Femur (tissue), 1 donor: ENCODE measurements around the gene MYLIP.
"Not testable (repeated sequence)": the region's sequence is repeated elsewhere in the genome, so short reads cannot be mapped to it uniquely, and the experiment has no call there.

ENCODE experiments used
- DNase-seq: peaks from one replicate; pipeline ENCODE4 v3.0.0-alpha.2; 2017

The MYLIP gene

DNA sequence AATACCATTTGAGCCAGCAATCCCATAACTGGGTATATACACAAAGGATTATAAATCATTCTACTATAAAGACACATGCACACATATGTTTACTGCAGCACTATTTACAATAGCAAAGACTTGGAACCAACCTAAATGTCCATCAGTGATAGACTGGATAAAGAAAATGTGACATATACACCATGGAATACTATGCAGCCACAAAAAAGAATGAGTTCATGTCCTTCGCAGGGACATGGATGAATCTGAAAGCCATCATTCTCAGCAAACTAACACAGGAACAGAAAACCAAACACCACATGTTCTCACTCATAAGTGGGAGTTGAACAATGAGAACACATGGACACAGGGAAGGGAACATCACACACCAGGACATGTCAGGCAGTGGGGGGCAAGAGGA is 47.7 kb downstream of the MYLIP start:
- not testable (repeated sequence) for DNase-seq

DNA sequence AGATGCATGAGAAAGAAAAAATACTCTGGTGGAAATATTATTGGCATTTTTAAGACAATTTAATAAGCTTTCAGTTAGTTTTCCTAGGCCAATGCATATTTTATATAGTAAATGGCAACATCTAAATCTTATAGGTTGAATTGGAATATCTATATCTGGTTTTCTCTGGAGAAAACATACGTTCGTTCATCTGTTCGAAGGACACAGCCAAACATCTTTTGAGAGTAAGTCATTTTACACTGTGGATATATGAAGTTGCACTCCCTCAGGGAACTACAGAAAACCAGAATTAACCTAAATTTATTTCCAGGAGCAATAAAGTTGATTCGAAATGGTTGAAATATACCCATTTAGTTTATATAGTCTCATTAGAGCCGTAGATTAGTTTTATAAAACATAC is 49.0 kb downstream of the MYLIP start:
- no peak for DNase-seq

DNA sequence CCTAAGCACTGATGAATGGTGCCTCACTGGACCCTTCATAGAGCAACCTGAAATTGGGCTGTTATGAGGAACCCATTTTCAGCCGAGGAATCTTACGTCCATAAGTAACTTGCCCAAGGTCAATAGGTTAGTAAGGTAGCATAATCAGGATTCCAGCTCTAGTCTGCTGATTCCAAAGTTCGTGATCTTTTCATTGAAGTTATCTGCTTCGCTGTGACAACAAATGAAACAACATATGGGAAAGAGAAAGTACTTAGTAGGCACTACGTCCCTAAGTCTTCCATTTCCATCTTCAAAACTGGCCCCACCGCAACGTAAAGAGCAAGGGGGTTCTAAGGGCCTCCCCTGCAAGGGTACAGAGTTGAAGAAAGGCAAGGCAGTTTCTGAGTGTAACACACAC is 49.5 kb downstream of the MYLIP start:
- no peak for DNase-seq

DNA sequence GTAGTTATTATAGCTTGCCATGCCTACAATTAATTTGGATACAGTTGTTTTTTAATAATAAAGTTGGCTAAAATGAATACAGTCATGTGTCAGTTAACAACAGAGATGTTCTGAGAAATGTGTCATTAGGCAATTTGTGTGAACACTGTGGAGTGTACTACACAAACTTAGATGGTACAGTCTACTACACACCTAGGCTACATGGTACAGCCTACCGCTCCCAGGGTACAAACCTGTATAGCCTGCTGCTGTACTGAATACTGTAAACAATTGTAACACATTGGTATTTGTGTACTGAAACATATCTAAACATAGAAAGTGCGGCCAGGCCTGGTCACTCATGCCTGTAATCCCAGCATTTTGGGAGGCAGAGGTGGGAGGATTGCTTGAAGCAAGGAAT is 50.2 kb downstream of the MYLIP start:
- DNase-seq = no peak

DNA sequence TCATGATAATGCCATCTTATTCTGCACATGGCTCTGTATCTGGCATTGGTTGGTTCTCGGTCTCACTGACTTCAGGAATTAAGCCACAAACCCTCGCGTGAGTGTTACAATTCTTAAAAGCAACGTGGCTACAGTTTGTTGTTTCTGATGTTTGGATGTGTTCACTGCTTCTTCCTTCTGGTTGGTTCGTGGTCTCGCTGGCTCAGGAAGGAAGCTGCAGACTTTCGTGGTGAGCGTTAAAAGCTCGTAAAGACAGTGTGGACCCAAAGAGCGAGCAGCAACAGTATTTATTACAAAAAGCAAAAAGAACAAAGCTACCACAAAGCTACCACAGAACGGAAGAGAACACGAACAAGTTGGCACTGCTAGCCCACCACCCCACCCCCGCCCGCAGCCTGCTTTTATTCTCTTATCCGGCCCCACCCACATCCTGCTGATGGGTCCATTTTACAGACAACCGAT is 51.1 kb downstream of the MYLIP start:
- DNase-seq = no peak

DNA sequence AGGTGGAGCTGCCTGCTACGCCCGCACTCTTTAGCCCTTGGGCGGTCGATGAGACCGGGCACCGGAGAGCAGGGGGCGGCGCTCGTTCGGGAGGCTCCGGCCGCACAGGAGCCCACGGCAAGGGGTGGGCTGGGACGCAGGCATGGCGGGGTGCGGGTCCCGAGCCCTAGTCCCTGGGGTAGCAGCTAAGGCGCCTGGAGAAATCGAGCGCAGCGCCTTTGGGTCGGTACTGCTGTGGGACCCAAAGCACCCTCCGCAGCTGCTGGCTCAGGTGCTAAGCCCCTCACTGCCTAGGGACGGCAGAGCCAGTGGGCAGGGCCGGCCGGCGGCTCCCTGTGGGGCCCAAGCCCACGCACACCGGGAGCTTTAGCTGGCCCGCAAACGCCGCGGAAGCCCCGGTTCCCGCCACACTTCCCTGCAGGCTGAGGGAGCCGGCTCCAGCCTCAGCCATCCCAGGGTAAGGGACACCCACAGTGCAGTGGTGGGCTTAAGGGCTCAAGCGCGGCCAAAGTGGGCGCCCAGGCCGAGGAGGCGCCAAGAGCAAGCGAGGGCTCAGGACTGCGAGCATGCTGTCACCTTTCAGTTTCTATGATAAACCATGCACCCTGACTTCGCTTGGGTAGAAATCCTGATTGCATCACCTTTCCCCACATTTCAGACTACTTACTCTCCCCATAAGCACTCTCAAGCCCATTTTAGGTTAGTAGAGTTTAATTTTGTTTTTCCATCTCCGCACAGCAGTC is 52.0 kb downstream of the MYLIP start:
- no peak for DNase-seq

DNA sequence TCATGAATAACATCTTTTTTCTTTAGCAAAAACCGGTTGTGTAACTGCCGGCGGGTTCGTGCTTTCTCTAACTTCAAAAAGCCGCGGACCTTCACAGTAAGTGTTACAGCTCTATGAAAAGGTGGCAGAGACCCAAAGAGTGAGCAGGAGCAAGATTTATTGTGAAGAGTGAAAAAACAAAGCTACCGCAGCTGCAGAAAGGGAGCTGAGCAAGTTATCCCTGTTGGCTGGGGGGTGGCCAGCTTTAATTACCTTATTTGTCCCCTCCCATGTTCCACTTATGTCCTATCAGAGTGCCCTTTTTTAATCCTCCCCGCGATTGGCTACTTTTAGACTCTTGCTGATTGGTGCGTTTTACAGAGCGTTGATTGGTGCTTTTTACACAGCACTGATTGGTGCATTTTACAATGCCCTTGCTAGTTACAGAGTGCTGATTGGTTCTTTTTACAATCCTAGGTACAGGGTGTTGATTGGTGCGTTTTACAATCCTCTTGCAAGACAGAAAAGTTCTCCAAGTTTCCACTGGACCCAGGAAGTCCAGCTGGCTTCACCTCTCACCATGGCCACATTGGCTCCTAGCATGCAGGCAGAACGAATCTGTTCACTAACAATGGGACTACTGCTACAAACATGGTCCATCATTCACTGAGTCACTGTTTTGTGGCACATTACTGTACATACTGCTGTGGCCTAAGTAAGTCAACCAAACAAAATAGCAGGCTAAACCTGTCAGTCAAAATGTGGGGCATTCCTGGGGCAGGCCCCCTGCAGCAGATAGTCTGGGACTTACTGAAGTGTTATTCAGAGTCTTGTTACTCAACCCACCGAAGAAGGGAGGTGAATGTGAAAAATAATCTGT is 52.8 kb downstream of the MYLIP start:
- no peak for DNase-seq

DNA sequence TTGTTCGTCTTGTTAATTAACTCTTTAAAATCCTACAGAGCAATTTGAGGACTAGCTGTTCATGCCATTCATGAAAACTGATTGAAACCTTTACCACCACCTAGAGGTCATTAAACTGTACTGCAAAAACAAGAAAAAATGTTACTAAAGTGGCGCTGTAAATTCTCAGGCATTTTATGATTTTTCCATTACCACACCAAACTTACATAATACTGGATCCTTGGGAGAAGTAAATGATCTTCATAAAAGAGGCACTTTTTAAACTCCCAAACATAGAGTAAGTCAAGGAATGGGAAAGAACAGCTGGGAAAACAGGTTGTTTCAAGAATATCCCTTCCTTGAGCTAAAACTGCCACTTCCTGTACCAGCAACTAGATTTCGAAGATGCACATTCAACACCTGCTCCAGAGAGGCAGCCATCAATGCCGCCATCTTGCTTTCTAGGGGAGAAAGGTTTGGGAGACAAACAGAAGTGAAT is 54.3 kb downstream of the MYLIP start:
- DNase-seq = no peak

DNA sequence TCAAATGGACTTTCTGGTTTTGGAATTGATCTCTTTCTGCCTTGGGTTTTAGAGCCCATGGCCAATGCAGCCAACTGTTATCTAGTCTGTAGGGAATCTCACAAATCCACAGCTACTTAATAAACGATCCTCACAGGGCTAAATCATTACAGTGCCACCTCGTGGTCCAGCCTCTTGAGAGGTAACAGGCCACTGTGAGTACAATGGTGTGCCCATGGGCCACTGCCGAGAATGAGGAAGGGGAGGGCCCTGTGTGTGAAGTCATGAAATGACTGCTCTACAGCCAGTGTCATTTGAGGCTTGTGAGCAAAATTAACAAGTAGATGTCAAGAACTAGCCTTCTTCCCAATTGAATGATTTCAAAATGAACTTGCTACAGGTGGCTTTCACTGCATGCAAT is 55.2 kb downstream of the MYLIP start:
- DNase-seq = no peak

DNA sequence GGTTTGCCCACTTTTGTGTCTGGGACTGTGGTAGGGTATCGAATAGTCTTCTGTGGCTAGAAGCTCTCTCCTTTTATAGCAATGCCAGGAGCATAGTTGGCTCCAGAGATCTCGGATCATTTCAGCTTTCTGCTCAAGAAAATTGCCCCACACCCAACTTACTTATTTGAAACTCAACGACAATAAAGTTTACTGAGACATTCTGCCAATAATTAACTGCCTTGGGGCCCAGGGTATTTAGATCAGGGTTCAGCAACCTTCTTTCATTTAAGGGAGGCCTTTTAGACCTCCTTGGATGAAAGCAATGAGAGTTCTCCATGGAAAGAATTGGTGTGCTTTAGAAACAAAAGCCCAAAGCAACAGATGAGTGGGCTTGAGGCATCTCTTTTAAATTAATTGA is 55.7 kb downstream of the MYLIP start:
- DNase-seq = no peak

DNA sequence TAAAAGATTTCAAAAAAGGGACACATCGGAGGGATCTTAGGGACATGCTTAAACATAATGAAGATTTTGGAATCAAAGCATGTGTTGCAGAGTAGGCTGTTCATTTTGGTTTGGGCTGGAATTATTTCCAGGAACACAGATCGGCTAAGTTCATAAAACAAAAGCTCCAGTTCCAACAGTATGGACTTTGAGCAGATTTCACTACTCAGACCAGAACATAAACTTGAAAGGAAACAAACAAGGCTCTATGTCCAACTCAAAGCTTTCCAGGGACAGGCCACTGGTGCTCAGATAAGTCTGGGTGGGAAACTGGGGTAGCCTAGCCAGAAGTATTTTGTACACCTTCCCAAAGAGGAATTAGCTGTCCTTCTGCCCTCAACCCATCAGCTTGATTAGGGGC is 58.3 kb downstream of the MYLIP start:
- DNase-seq = no peak

DNA sequence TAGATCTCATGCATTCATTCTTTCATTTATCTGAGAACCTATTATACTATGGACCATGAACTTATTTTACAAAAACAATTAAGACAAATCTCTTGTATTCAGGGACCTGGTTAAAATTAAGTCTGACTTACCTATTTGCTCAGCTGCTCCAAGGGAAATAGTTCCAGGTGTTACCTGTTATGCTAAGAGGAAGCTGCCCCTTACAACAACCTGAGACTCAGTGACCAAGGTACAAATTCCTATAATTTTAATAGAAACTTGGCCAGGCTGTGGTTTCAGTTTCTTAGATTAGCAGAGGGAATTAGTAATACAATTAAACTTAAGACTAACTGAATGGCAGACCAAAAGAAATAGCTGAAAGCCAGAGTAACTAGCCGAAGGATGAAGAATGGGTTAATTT is 61.3 kb downstream of the MYLIP start:
- no peak for DNase-seq

DNA sequence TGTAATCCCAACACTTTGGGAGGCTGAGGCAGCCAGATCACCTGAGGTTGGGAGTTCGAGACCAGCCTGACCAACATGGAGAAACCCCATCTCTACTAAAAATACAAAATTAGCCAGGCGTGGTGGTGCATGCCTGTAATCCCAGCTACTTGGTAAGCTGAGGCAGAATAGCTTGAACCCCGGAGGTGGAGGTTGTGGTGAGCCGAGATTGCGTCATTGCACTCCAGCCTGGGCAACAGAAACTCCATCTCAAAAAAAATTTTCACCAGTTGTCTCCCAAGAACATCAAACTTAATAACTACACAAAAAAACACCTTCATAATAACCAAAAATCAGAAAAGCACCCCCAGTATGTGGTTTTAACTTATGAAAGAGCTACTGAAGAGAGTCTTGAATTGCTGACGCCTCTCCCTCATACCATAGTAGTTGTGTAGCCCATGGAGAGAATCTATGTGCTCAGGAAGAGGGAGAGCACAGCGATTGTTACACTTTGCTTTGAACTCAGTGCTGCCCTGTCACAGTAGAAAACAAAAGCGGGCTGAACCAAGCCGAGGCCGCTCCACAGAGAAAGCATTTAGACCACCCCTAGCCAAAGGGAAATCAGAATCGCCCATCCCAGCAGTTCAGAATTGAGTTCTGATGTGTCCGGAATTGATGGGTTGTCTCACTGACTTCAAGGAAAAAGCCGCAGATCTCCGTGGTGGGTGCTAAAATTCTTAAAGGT is 67.5 kb downstream of the MYLIP start:
- no peak for DNase-seq

DNA sequence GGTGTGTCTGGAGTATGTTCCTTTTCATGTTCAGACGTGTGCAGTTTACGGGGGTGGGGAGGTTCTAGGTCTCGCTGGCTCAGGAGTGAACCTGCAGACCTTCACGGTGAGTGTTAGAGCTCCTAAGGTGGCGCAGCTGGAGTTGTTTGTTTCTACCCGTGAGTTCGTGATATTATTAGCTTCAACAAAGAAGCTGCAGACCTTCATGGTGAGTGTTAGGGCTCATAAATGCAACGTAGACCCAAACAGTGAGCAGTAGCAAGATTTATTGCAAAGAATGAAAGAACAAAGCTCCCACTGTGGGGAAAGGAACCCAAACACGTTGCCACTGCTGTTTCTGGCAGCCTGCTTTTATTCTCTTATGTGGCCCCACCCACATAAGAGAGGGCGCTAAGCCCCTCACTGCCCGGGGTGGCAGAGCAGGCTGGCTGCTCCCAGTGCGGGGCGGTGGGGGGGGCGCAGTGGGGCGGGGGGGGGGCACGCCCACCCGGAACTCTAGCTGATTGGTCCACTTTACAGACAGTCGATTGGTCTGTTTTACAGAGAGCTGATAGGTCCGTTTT is 68.2 kb downstream of the MYLIP start:
- no peak for DNase-seq
